A673 (cell line): ENCODE data around the gene NHERF1. TPM values are rescaled to one million over a fixed set of nuclear protein-coding genes. Genes with fewer than 3 reads are reported as not detected.

Experiments
- BruUV-seq: library from RNA; stranded (reverse); fragments of 400-500 nt; replicated peaks from 2 replicates; lab custom pipeline; 2021; lab: Mats Ljungman, UMichigan
- CTCF ChIA-PET: fragments of 300-600 bp; sonication (Branson Sonifier 250); formaldehyde crosslinking; loops from one replicate; lab custom pipeline; 2022; ENCODE audit warnings: antibody characterized with exemption; lab: Charles Lee
- POLR2A ChIA-PET: fragments of 300-600 bp; sonication (Branson Sonifier 250); formaldehyde crosslinking; loops from one replicate; lab custom pipeline; 2022; ENCODE audit warnings: antibody characterized with exemption; ENCODE audit not compliant: low non-redundant PET; lab: Charles Lee
- DNase-seq: peaks from one replicate; pipeline ENCODE4 v3.0.0-alpha.2; 2015; ENCODE audit warnings: low spot score
- H3K27ac ChIP-seq: fragments of 200-600 bp; sonication (generic); 2 replicates; pipeline ENCODE4 v1.5.1; 2016; ENCODE audit warnings: mixed run types, low read depth, mild to moderate bottlenecking, mixed read lengths, antibody characterized with exemption, low read length; ENCODE audit not compliant: poor library complexity, severe bottlenecking
- H3K27me3 ChIP-seq: fragments of 200-600 bp; sonication (generic); replicated peaks from 2 replicates; pipeline ENCODE4 v1.6.1; 2017; ENCODE audit warnings: mixed run types, low read depth, mild to moderate bottlenecking, mixed read lengths, antibody characterized with exemption, low read length; ENCODE audit not compliant: insufficient read depth, poor library complexity
- H3K36me3 ChIP-seq: fragments of 200-600 bp; sonication (generic); 2 replicates; pipeline ENCODE4 v1.6.1; 2016; ENCODE audit warnings: mixed run types, mild to moderate bottlenecking, mixed read lengths, antibody characterized with exemption, low read length; ENCODE audit not compliant: insufficient read depth, poor library complexity, severe bottlenecking
- H3K4me1 ChIP-seq: fragments of 200-600 bp; sonication (generic); 2 replicates; pipeline ENCODE4 v1.6.1; 2017; ENCODE audit warnings: mixed run types, mild to moderate bottlenecking, mixed read lengths, antibody characterized with exemption, low read length; ENCODE audit not compliant: insufficient read depth, poor library complexity, severe bottlenecking
- H3K4me3 ChIP-seq: fragments of 200-600 bp; sonication (generic); 2 replicates; pipeline ENCODE4 v1.5.1; 2016; ENCODE audit warnings: low read depth, mixed run types, mild to moderate bottlenecking, mixed read lengths, low read length; ENCODE audit not compliant: poor library complexity, severe bottlenecking
- H3K9me3 ChIP-seq: fragments of 200-600 bp; sonication (generic); 2 replicates; pipeline ENCODE4 v1.6.1; 2016; ENCODE audit warnings: mixed run types, low read depth, mild to moderate bottlenecking, mixed read lengths, antibody characterized with exemption, low read length; ENCODE audit not compliant: poor library complexity, severe bottlenecking
- CTCF ChIP-seq: fragments of 300-800, 200-600 bp; sonication (generic); conservative IDR thresholded peaks from 2 replicates; pipeline ENCODE4 v1.5.1; 2017; ENCODE audit warnings: low read depth, mild to moderate bottlenecking, antibody characterized with exemption, low read length, moderate library complexity, mixed read lengths
- EZH2 ChIP-seq: fragments of 200-600 bp; sonication (generic); IDR thresholded peaks from 2 replicates; pipeline ENCODE4 v1.6.1; 2017; ENCODE audit warnings: borderline replicate concordance, low read depth, mild to moderate bottlenecking, mixed read lengths, antibody characterized with exemption, low read length; ENCODE audit not compliant: poor library complexity, severe bottlenecking
- intact Hi-C: fragments of 100-400 bp; cut with micrococcal nuclease; formaldehyde crosslinking; loops from one replicate; pipeline ENCODE4 v1.10.0; 2022; ENCODE audit not compliant: unreplicated experiment
- total RNA-seq: library from RNA; stranded (reverse); gene quantifications from 2 replicates; pipeline ENCODE4 v1.2.3, GENCODE V29; 2021

Gene NHERF1
- total RNA-seq, 1 experiment from 2014 or later, result 33.8 TPM

GRCh38 chr17:74798239-74798707, 49.8 kb downstream of the NHERF1 start:
- CTCF ChIA-PET, result no interaction called here
- Histone ChIP-seq H3K36me3 (peaks cover 24% of the 10 kb centered on the region), H3K27me3 (no peaks in the 10 kb centered on the region), H3K27ac (peak overlapping the region; percentile 23), H3K4me1 (no peaks in the 10 kb centered on the region), H3K4me3 (no peak overlapping the region), H3K9me3 (no peaks in the 10 kb centered on the region)
- intact Hi-C loops, result no loop called here
- TF ChIP-seq EZH2 (no peak), CTCF (no peak)
- DNase-seq, result peak; percentile 26
- POLR2A ChIA-PET, result no interaction called here
- BruUV-seq, result no TSS peak

GRCh38 chr17:74799097-74799496, 50.7 kb downstream of the NHERF1 start:
- Histone ChIP-seq H3K4me1 (no peaks in the 10 kb centered on the region), H3K27me3 (no peaks in the 10 kb centered on the region), H3K4me3 (no peak overlapping the region), H3K27ac (no peak overlapping the region), H3K9me3 (no peaks in the 10 kb centered on the region), H3K36me3 (peaks cover 21% of the 10 kb centered on the region)
- DNase-seq, result no peak
- intact Hi-C loops, result no loop called here
- ChIA-PET CTCF (no interaction called here), POLR2A (no interaction called here)
- TF ChIP-seq CTCF (no peak), EZH2 (no peak)
- BruUV-seq, result no TSS peak

- no peak overlapping the region for H3K4me3 ChIP-seq
- H3K9me3 ChIP-seq, result no peaks in the 10 kb centered on the region
- ChIA-PET CTCF (no interaction called here), POLR2A (no interaction called here)
- no peaks in the 10 kb centered on the region for H3K4me1 ChIP-seq
- no peaks in the 10 kb centered on the region for H3K27me3 ChIP-seq
- no TSS peak for BruUV-seq
- intact Hi-C loops, result no loop called here
- peaks cover 11% of the 10 kb centered on the region for H3K36me3 ChIP-seq
- DNase-seq, result no peak
- TF ChIP-seq EZH2 (no peak), CTCF (no peak)
- H3K27ac ChIP-seq, result no peak overlapping the region
Observed at GRCh38 chr17:74800531-74800930, 52.1 kb downstream of the NHERF1 start.
